Suprapubic skin (tissue), 3 donors: ENCODE results near the gene MYL12A.

Experiments
- EP300 ChIP-seq: sonication (generic); formaldehyde crosslinking; IDR thresholded peaks from one replicate; pipeline ENCODE4 v1.6.1; 2017; ENCODE audit warnings: antibody characterized with exemption
- POLR2A ChIP-seq, 2 donors: fragments of 450-650 bp; IDR thresholded peaks; one replicate each; pipeline ENCODE4 v1.6.1; 2017; ENCODE audit warnings: antibody characterized with exemption in 2 of 2, mild to moderate bottlenecking in 2 of 2, moderate library complexity in 2 of 2
- TF ChIP-seq, protein P1 (sequence below), 2 donors: fragments of 200-600 bp in 1 of 2; fragments of 450-650 bp in 1 of 2; sonication (generic) in 1 of 2; IDR thresholded peaks; one replicate each; pipeline ENCODE4 v1.5.1; 2016 to 2019; ENCODE audit warnings: antibody characterized with exemption in 2 of 2, mild to moderate bottlenecking in 1 of 2, moderate library complexity in 1 of 2

GRCh38 chr18:3221496-3221895, 26.1 kb upstream of the MYL12A start:
- TF ChIP-seq, protein P1, sequence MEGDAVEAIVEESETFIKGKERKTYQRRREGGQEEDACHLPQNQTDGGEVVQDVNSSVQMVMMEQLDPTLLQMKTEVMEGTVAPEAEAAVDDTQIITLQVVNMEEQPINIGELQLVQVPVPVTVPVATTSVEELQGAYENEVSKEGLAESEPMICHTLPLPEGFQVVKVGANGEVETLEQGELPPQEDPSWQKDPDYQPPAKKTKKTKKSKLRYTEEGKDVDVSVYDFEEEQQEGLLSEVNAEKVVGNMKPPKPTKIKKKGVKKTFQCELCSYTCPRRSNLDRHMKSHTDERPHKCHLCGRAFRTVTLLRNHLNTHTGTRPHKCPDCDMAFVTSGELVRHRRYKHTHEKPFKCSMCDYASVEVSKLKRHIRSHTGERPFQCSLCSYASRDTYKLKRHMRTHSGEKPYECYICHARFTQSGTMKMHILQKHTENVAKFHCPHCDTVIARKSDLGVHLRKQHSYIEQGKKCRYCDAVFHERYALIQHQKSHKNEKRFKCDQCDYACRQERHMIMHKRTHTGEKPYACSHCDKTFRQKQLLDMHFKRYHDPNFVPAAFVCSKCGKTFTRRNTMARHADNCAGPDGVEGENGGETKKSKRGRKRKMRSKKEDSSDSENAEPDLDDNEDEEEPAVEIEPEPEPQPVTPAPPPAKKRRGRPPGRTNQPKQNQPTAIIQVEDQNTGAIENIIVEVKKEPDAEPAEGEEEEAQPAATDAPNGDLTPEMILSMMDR (IDR thresholded peaks at IDR 0.05), result no peak
- TF ChIP-seq POLR2A (IDR thresholded peaks at IDR 0.05) (no peak), EP300 (no peak)
